WTC11 (cell line): ENCODE results near the gene PRTN3. TPM values are rescaled to one million over a fixed set of nuclear protein-coding genes. Genes with fewer than 3 reads are reported as not detected.

ENCODE experiments used
- AR ChIP-seq: fragments of 250-450 bp; sonication (Bioruptor Pico); IDR thresholded peaks from 2 replicates; pipeline ENCODE4 v1.9.0; 2021; ENCODE audit warnings: mild to moderate bottlenecking
- CTCF ChIP-seq: fragments of 200-600 bp; IDR thresholded peaks from 2 replicates; pipeline ENCODE4 v1.8.0; 2022; ENCODE audit warnings: antibody characterized with exemption
- ETV6 ChIP-seq: sonication (generic); formaldehyde crosslinking; IDR thresholded peaks from 2 replicates; pipeline ENCODE4 v1.8.1; 2022; ENCODE audit warnings: mild to moderate bottlenecking, missing genetic modification reagents
- FOXP1 ChIP-seq: sonication (generic); formaldehyde crosslinking; IDR thresholded peaks from 2 replicates; pipeline ENCODE4 v1.8.0; 2022; ENCODE audit warnings: missing genetic modification reagents, mild to moderate bottlenecking, moderate library complexity, borderline replicate concordance
- FOXP4 ChIP-seq: sonication (generic); formaldehyde crosslinking; IDR thresholded peaks from 2 replicates; pipeline ENCODE4 v1.8.0; 2022; ENCODE audit warnings: mild to moderate bottlenecking, missing genetic modification reagents
- HMGXB4 ChIP-seq: sonication (generic); formaldehyde crosslinking; IDR thresholded peaks from 2 replicates; pipeline ENCODE4 v1.8.1; 2023; ENCODE audit warnings: mild to moderate bottlenecking, moderate library complexity, missing genetic modification reagents
- JAZF1 ChIP-seq: fragments of 250-450 bp; sonication (Bioruptor Pico); IDR thresholded peaks from 2 replicates; pipeline ENCODE4 v1.9.0; 2021; ENCODE audit warnings: moderate library complexity, mild to moderate bottlenecking, inconsistent platforms
- MXD4 ChIP-seq: fragments of 250-450 bp; sonication (Bioruptor Pico); IDR thresholded peaks from 2 replicates; pipeline ENCODE4 v1.8.0; 2021; ENCODE audit warnings: mild to moderate bottlenecking, moderate library complexity, borderline replicate concordance
- MYBL2 ChIP-seq: sonication (generic); formaldehyde crosslinking; IDR thresholded peaks from 2 replicates; pipeline ENCODE4 v1.8.1; 2023; ENCODE audit warnings: mild to moderate bottlenecking, moderate library complexity, missing genetic modification reagents
- NFATC4 ChIP-seq: fragments of 250-450 bp; sonication (Bioruptor Pico); IDR thresholded peaks from 2 replicates; pipeline ENCODE4 v1.9.0; 2021; ENCODE audit warnings: mild to moderate bottlenecking
- NR2C2 ChIP-seq: sonication (generic); formaldehyde crosslinking; IDR thresholded peaks from 2 replicates; pipeline ENCODE4 v1.8.0; 2022; ENCODE audit warnings: mild to moderate bottlenecking, missing genetic modification reagents
- NR3C1 ChIP-seq: sonication (generic); formaldehyde crosslinking; conservative IDR thresholded peaks from 2 replicates; pipeline ENCODE4 v1.8.1; 2023; ENCODE audit warnings: low read depth, mild to moderate bottlenecking, missing genetic modification reagents
- PRRX2 ChIP-seq: fragments of 250-450 bp; sonication (Bioruptor Pico); IDR thresholded peaks from 2 replicates; pipeline ENCODE4 v1.8.0; 2021; ENCODE audit warnings: mild to moderate bottlenecking
- ZBTB21 ChIP-seq: sonication (generic); formaldehyde crosslinking; IDR thresholded peaks from 2 replicates; pipeline ENCODE4 v1.8.1; 2023; ENCODE audit warnings: mild to moderate bottlenecking, missing genetic modification reagents, borderline replicate concordance
- ZNF396 ChIP-seq: fragments of 250-450 bp; sonication (Bioruptor Pico); IDR thresholded peaks from 2 replicates; pipeline ENCODE4 v1.8.0; 2021; ENCODE audit warnings: mild to moderate bottlenecking, moderate library complexity, borderline replicate concordance
- ZNF423 ChIP-seq: fragments of 250-450 bp; sonication (Bioruptor Pico); IDR thresholded peaks from 2 replicates; pipeline ENCODE4 v2.1.2; 2022; ENCODE audit warnings: mild to moderate bottlenecking, moderate library complexity
- total RNA-seq: library from RNA; stranded (reverse); gene quantifications from 3 replicates; pipeline ENCODE4 v1.2.3, GENCODE V29; 2021
- TF ChIP-seq, protein P1 (sequence below): sonication (generic); formaldehyde crosslinking; IDR thresholded peaks from 2 replicates; pipeline ENCODE4 v1.8.1; 2022; ENCODE audit warnings: mild to moderate bottlenecking, moderate library complexity, missing genetic modification reagents
- TF ChIP-seq, protein P2 (sequence below): sonication (generic); formaldehyde crosslinking; IDR thresholded peaks from 2 replicates; pipeline ENCODE4 v1.8.0; 2022; ENCODE audit warnings: mild to moderate bottlenecking, missing genetic modification reagents
- TF ChIP-seq, protein P3 (sequence below): fragments of 250-450 bp; sonication (Bioruptor Pico); IDR thresholded peaks from 2 replicates; pipeline ENCODE4 v1.9.0; 2021; ENCODE audit warnings: mild to moderate bottlenecking, borderline replicate concordance
- TF ChIP-seq, protein P4 (sequence below): fragments of 250-450 bp; sonication (Bioruptor Pico); conservative IDR thresholded peaks from 2 replicates; pipeline ENCODE4 v1.9.0; 2021; ENCODE audit warnings: mild to moderate bottlenecking

The PRTN3 gene
- total RNA-seq, 1 experiment from 2014 or later, result 0.61 TPM

GRCh38 chr19:892894-893689 lies 52.3 kb downstream of the PRTN3 start, which contains the start of the genes MED16 and RNU6-9 (continued):
- 0 out of 2 replicates have a peak, but pooled peaks have one; percentile 38 for TF ChIP-seq ETV6 (CRISPR knock-in tag)
- TF ChIP-seq FOXP1, result peak; percentile 58; the same call in 1 of the 2 replicates
- TF ChIP-seq MYBL2 (CRISPR knock-in tag), result 0 out of 2 replicates have a peak, but pooled peaks have one; percentile 50
- TF ChIP-seq NR3C1 (CRISPR knock-in tag), result no peak
- peak; percentile 66; the same call in 1 of the 2 replicates for TF ChIP-seq FOXP4
- no peak for TF ChIP-seq CTCF
- no peak for TF ChIP-seq ZNF423 (CRISPR knock-in tag)
- 0 out of 2 replicates have a peak, but pooled peaks have one; percentile 26 for TF ChIP-seq NFATC4 (CRISPR knock-in tag)
- TF ChIP-seq PRRX2 (CRISPR knock-in tag), result no peak
- TF ChIP-seq AR (CRISPR knock-in tag), result no peak
- TF ChIP-seq, protein P1, sequence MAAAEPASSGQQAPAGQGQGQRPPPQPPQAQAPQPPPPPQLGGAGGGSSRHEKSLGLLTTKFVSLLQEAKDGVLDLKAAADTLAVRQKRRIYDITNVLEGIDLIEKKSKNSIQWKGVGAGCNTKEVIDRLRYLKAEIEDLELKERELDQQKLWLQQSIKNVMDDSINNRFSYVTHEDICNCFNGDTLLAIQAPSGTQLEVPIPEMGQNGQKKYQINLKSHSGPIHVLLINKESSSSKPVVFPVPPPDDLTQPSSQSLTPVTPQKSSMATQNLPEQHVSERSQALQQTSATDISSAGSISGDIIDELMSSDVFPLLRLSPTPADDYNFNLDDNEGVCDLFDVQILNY, result peak; percentile 81
- TF ChIP-seq HMGXB4, result peak; percentile 94
- TF ChIP-seq, protein P2, sequence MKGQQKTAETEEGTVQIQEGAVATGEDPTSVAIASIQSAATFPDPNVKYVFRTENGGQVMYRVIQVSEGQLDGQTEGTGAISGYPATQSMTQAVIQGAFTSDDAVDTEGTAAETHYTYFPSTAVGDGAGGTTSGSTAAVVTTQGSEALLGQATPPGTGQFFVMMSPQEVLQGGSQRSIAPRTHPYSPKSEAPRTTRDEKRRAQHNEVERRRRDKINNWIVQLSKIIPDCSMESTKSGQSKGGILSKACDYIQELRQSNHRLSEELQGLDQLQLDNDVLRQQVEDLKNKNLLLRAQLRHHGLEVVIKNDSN (CRISPR knock-in tag), result no peak
- TF ChIP-seq ZNF396 (CRISPR knock-in tag), result no peak
- TF ChIP-seq, protein P3, sequence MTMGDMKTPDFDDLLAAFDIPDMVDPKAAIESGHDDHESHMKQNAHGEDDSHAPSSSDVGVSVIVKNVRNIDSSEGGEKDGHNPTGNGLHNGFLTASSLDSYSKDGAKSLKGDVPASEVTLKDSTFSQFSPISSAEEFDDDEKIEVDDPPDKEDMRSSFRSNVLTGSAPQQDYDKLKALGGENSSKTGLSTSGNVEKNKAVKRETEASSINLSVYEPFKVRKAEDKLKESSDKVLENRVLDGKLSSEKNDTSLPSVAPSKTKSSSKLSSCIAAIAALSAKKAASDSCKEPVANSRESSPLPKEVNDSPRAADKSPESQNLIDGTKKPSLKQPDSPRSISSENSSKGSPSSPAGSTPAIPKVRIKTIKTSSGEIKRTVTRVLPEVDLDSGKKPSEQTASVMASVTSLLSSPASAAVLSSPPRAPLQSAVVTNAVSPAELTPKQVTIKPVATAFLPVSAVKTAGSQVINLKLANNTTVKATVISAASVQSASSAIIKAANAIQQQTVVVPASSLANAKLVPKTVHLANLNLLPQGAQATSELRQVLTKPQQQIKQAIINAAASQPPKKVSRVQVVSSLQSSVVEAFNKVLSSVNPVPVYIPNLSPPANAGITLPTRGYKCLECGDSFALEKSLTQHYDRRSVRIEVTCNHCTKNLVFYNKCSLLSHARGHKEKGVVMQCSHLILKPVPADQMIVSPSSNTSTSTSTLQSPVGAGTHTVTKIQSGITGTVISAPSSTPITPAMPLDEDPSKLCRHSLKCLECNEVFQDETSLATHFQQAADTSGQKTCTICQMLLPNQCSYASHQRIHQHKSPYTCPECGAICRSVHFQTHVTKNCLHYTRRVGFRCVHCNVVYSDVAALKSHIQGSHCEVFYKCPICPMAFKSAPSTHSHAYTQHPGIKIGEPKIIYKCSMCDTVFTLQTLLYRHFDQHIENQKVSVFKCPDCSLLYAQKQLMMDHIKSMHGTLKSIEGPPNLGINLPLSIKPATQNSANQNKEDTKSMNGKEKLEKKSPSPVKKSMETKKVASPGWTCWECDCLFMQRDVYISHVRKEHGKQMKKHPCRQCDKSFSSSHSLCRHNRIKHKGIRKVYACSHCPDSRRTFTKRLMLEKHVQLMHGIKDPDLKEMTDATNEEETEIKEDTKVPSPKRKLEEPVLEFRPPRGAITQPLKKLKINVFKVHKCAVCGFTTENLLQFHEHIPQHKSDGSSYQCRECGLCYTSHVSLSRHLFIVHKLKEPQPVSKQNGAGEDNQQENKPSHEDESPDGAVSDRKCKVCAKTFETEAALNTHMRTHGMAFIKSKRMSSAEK (CRISPR knock-in tag), result no peak
- no peak for TF ChIP-seq MXD4
- no peak for TF ChIP-seq JAZF1 (CRISPR knock-in tag)
- no peak for TF ChIP-seq ZBTB21
- peak; percentile 35; the same call in 1 of the 2 replicates for TF ChIP-seq NR2C2 (CRISPR knock-in tag)
- TF ChIP-seq, protein P4, sequence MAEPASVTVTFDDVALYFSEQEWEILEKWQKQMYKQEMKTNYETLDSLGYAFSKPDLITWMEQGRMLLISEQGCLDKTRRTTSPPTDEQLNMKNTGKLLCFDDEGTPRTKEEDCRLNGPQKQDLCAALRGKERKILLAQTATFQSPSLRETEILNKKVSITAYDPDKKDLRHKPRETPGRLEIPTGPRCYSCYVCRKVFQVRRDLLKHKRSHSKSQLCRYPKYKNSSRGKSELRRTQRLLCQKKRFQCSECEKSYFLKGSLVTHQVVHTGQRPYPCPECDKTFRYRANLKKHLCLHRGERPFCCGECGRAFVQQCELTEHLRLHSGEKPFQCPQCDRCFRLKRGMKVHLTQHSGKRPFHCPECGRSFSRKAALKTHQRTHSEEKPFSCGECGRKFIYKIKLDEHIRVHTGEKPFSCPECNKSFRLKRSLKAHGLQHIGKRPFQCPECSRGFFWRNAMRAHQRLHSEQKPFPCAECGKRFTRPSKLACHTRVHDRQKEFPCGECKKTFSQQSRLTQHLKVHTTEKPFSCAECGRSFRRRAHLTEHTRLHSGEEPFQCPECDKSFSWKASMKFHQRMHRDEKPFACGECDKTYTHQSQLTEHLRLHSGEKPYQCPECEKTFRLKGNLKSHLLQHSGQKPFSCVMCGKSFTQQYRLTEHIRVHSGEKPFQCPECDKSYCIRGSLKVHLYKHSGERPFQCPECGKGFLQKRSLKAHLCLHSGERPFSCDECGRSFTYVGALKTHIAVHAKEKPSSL (CRISPR knock-in tag), result no peak
